ENCODE results near the gene RNF113B.

- TF ChIP-seq, protein P1, sequence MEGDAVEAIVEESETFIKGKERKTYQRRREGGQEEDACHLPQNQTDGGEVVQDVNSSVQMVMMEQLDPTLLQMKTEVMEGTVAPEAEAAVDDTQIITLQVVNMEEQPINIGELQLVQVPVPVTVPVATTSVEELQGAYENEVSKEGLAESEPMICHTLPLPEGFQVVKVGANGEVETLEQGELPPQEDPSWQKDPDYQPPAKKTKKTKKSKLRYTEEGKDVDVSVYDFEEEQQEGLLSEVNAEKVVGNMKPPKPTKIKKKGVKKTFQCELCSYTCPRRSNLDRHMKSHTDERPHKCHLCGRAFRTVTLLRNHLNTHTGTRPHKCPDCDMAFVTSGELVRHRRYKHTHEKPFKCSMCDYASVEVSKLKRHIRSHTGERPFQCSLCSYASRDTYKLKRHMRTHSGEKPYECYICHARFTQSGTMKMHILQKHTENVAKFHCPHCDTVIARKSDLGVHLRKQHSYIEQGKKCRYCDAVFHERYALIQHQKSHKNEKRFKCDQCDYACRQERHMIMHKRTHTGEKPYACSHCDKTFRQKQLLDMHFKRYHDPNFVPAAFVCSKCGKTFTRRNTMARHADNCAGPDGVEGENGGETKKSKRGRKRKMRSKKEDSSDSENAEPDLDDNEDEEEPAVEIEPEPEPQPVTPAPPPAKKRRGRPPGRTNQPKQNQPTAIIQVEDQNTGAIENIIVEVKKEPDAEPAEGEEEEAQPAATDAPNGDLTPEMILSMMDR (conservative IDR thresholded peaks at IDR 0.05; ENCODE audit: low read length): no peak
- TF ChIP-seq EZH2phosphoT487 (IDR thresholded peaks at IDR 0.05; ENCODE audit: borderline replicate concordance, low read depth, low read length): no peak
Observed at GRCh38 chr13:98187965-98188261, 10.8 kb upstream of the RNF113B start.

Data from OCI-LY7 (cell line).